ENCODE measurements around the gene KCNMA1. TPM values are rescaled to one million over a fixed set of nuclear protein-coding genes. Genes with fewer than 3 reads are reported as not detected.

The KCNMA1 gene
- polyA plus RNA-seq, 1 experiment = 21.4 TPM

DNA sequence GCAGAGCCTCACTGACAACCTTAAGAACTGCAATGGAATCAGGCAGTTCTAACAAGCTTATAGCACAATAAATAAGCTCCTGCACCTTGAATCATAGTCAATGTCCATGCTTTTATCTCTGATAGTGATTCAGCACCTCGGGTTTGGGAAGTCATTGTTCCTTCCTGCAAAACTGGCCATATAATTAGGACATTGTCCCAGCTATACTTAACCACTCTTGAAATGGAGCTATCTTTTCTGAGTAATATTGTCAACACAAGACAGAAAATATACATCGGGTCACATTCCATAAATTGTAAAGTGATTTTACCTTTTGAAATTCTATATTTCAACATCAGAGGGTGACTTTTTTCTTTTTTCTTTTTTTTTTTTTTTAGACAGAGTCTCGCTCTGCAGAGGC is 682.8 kb downstream of the KCNMA1 start:
- CTCF ChIA-PET = no interaction called here
- H3K4me3 ChIP-seq (ENCODE audit: low read depth, low read length) = no peak overlapping the region
- POLR2A ChIA-PET = no interaction called here
- no peak for DNase-seq (ENCODE audit: low read depth)
- TF ChIP-seq, protein P1, sequence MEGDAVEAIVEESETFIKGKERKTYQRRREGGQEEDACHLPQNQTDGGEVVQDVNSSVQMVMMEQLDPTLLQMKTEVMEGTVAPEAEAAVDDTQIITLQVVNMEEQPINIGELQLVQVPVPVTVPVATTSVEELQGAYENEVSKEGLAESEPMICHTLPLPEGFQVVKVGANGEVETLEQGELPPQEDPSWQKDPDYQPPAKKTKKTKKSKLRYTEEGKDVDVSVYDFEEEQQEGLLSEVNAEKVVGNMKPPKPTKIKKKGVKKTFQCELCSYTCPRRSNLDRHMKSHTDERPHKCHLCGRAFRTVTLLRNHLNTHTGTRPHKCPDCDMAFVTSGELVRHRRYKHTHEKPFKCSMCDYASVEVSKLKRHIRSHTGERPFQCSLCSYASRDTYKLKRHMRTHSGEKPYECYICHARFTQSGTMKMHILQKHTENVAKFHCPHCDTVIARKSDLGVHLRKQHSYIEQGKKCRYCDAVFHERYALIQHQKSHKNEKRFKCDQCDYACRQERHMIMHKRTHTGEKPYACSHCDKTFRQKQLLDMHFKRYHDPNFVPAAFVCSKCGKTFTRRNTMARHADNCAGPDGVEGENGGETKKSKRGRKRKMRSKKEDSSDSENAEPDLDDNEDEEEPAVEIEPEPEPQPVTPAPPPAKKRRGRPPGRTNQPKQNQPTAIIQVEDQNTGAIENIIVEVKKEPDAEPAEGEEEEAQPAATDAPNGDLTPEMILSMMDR (IDR thresholded peaks at IDR 0.05; ENCODE audit: insufficient read depth, low read depth, low read length) = no peak
- H3K36me3 ChIP-seq (ENCODE audit: control insufficient read depth, insufficient read depth, low read length) = no peaks in the 10 kb centered on the region; the same call in 1 of the 2 replicates
- H3K27me3 ChIP-seq (ENCODE audit: control insufficient read depth, insufficient read depth, low read length) = no peaks in the 10 kb centered on the region

- CTCF ChIA-PET = no interaction called here
Observed at GRCh38 chr10:76950354-76950753, 687.3 kb downstream of the KCNMA1 start.

GRCh38 chr10:76946270-76946669 is 691.3 kb downstream of the KCNMA1 start:
- DNase-seq (ENCODE audit: low read depth) = no peak
- POLR2A ChIA-PET = no interaction called here
- Histone ChIP-seq H3K4me3 (ENCODE audit: low read depth, low read length) (no peak overlapping the region), H3K27me3 (ENCODE audit: control insufficient read depth, insufficient read depth, low read length) (no peaks in the 10 kb centered on the region), H3K36me3 (ENCODE audit: control insufficient read depth, insufficient read depth, low read length) (peaks cover 1% of the 10 kb centered on the region; the same call in 1 of the 2 replicates)
- TF ChIP-seq, protein P1 (IDR thresholded peaks at IDR 0.05; ENCODE audit: insufficient read depth, low read depth, low read length) = no peak
- CTCF ChIA-PET = no interaction called here

More at GRCh38 chr10:76950354-76950753, 687.3 kb downstream of the KCNMA1 start:
- TF ChIP-seq, protein P1 (IDR thresholded peaks at IDR 0.05; ENCODE audit: insufficient read depth, low read depth, low read length) = no peak
- Histone ChIP-seq H3K4me3 (ENCODE audit: low read depth, low read length) (no peak overlapping the region), H3K36me3 (ENCODE audit: control insufficient read depth, insufficient read depth, low read length) (peaks cover 1% of the 10 kb centered on the region; the same call in 1 of the 2 replicates), H3K27me3 (ENCODE audit: control insufficient read depth, insufficient read depth, low read length) (no peaks in the 10 kb centered on the region)
- DNase-seq (ENCODE audit: low read depth) = no peak
- POLR2A ChIA-PET = no interaction called here

GRCh38 chr10:76945166-76945565 is 692.4 kb downstream of the KCNMA1 start:
- H3K27me3 ChIP-seq (ENCODE audit: control insufficient read depth, insufficient read depth, low read length) = no peaks in the 10 kb centered on the region
- peaks cover 1% of the 10 kb centered on the region; the same call in 1 of the 2 replicates for H3K36me3 ChIP-seq (ENCODE audit: control insufficient read depth, insufficient read depth, low read length)
- no peak overlapping the region for H3K4me3 ChIP-seq (ENCODE audit: low read depth, low read length)
- ChIA-PET POLR2A (no interaction called here), CTCF (interaction anchor here (0.6 kb wide), 1 partner anchor 8 kb away, joined by 3 read pairs; no protein-coding TSS in a partner anchor)
- TF ChIP-seq, protein P1 (IDR thresholded peaks at IDR 0.05; ENCODE audit: insufficient read depth, low read depth, low read length) = no peak
- DNase-seq (ENCODE audit: low read depth) = no peak

DNA sequence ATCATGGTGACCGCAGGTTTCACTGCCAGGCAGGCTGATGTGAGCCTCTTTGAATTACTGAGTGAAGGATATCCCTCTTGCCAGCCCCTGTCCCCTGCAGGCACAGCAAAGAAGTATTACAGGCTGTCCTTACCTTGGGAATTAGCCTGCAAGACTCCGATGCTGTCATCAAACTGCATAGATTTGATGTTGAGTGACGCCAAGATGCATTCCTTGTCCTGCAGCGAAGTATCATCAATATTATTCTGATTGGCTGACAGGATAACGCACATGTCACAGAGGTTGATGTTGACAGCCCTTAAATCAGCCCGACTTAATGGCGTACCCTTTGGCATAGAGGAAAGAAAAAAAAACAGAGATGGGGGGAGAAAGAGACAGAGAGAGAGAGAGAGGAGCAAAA is 693.0 kb downstream of the KCNMA1 start:
- TF ChIP-seq, protein P1 (IDR thresholded peaks at IDR 0.05; ENCODE audit: insufficient read depth, low read depth, low read length) = no peak
- ChIA-PET POLR2A (no interaction called here), CTCF (interaction anchor here (0.6 kb wide), 1 partner anchor 8 kb away, joined by 3 read pairs; no protein-coding TSS in a partner anchor)
- DNase-seq (ENCODE audit: low read depth) = no peak
- no peaks in the 10 kb centered on the region for H3K27me3 ChIP-seq (ENCODE audit: control insufficient read depth, insufficient read depth, low read length)
- H3K4me3 ChIP-seq (ENCODE audit: low read depth, low read length) = no peak overlapping the region
- peaks cover 1% of the 10 kb centered on the region; the same call in 1 of the 2 replicates for H3K36me3 ChIP-seq (ENCODE audit: control insufficient read depth, insufficient read depth, low read length)
